Heart right ventricle (tissue), 16 donors: ENCODE data around the gene LTF. TPM values are rescaled to one million over a fixed set of nuclear protein-coding genes. Genes with fewer than 3 reads are reported as not detected.

ENCODE experiments used
- ATAC-seq, 8 donors: fragments of 200-7000 bp; cut with Tn5 transposase; one replicate each; pipeline ENCODE4 v1.9.1; 2020; ENCODE audit warnings: mild to moderate bottlenecking in 8 of 8, moderate library complexity in 8 of 8, moderate number of reproducible peaks in 1 of 8
- DNase-seq, 2 donors: peaks; one replicate each; pipeline ENCODE4 v3.0.0-alpha.2; 2020
- H3K27ac ChIP-seq, 10 donors: fragments of 200-600 bp; sonication (generic) in 2 of 10; one replicate each; pipeline versions ENCODE4 v1.5.0 to v1.8.0; 2020 to 2022; ENCODE audit warnings: mild to moderate bottlenecking in 3 of 10
- H3K27me3 ChIP-seq, 7 donors: fragments of 200-600 bp; one replicate each; pipeline ENCODE4 v1.8.0; 2021 to 2022; ENCODE audit warnings: mild to moderate bottlenecking in 2 of 7
- H3K36me3 ChIP-seq, 9 donors: fragments of 200-600 bp; sonication (generic) in 1 of 9; one replicate each; pipeline versions ENCODE4 v1.5.0 to v1.8.0; 2020 to 2022; ENCODE audit warnings: mild to moderate bottlenecking in 2 of 9
- H3K4me1 ChIP-seq, 9 donors: fragments of 200-600 bp; sonication (generic) in 1 of 9; one replicate each; pipeline versions ENCODE4 v1.5.0 to v1.8.0; 2020 to 2022; ENCODE audit warnings: mild to moderate bottlenecking in 4 of 9
- H3K4me3 ChIP-seq, 10 donors: fragments of 200-600 bp; sonication (generic) in 2 of 10; one replicate each; pipeline versions ENCODE4 v1.5.0 to v1.8.0; 2020 to 2022; ENCODE audit warnings: mild to moderate bottlenecking in 7 of 10, moderate library complexity in 2 of 10
- H3K9me3 ChIP-seq, 11 donors: fragments of 200-600 bp in 10 of 11; sonication (generic) in 2 of 11; one replicate each; pipeline versions ENCODE4 v1.5.0 to v1.8.0; 2013 to 2022; ENCODE audit warnings: mild to moderate bottlenecking in 2 of 11, control low read depth in 1 of 11, moderate library complexity in 1 of 11
- CTCF ChIP-seq, 9 donors: fragments of 200-600 bp; sonication (generic) in 2 of 9; IDR thresholded peaks; one replicate each; pipeline versions ENCODE4 v1.5.0 to v1.8.0; 2021 to 2022; ENCODE audit warnings: antibody characterized with exemption in 9 of 9, mild to moderate bottlenecking in 5 of 9, moderate library complexity in 1 of 9
- WGBS, 2 donors: extraction: QIAGEN DNeasy Blood & Tissue Kit; methylation state at CpG; one replicate each; pipeline ENCODE4 v1.1.7; 2013; ENCODE audit warnings: inconsistent platforms in 1 of 2; 5-methylcytosine and 5-hydroxymethylcytosine counted together
- intact Hi-C, 10 donors: fragments of 100-400 bp; cut with DNase I; formaldehyde crosslinking; loops; one replicate each; pipeline versions ENCODE4 v1.11.1 to v1.14.2; 2022
- polyA plus RNA-seq, 2 donors: library from polyadenylated mRNA; stranded (reverse); fragments of 200-250 nt; gene quantifications; one replicate each; pipeline ENCODE4 v1.2.3, GENCODE V29; 2013
- total RNA-seq, 10 donors: library from RNA; stranded (reverse); fragmentation: NEBNext Ultra II Directional in 3 of 10; extraction: Animal tissue kit (Norgen Biotek cat#: 25700) in 3 of 10; gene quantifications; one replicate each; pipeline versions ENCODE4 v1.2.1 to v1.2.4, GENCODE V29; 2021 to 2023
- donor health status: Arrhythmogenic right ventricular cardiomyopathy.
- donor health status: ischemic (EF 13 %, LVEDD 7.1; RV severe dilation, severe dysfunction).
- donor health status: healthy with polysubstance abuse.
- donor health status: DM: no; HTN: yes; CAD: no.
- donor health status: DM: no; HTN: no; CAD: no.
- donor health status: ischemic (EF 25% LVEDD 6.9; RV normal size, moderate dysfunction).
- donor health status: ischemic (EF 25% LVEDD 5.7; RV mildly dilated, moderate dysfunction).
- donor health status: healthy.
- donor health status: DM: yes; HTN: yes; CAD: no.
- donor health status: Ischemic cardiomyopathy.
- donor health status: ischemic (EF 35%, LVEDD 5.7; RV mildly dilated, moderate dysfunction).
- donor health status: nonischemic (EF 11% LVEDD 7.7; RV severe dilation, severe dysfunction).
- donor health status: DM: yes; HTN: yes; CAD: no.
- donor health status: PGD.
- donor health status: ischemic (EF 29% LVEDD 5.4; RV normal size, mild dysfunction).
- donor health status: nonischemic (EF 23%, LVEDD 6.1; RV moderate dilation, normal function).

The LTF gene
- total and polyA plus RNA-seq, 12 donors: 1.7 to 7.7 (median 2.9) TPM

- no peak for DNase-seq
- Histone ChIP-seq H3K27me3 (peaks cover 0 to 8% (median 0%) of the 10 kb centered on the region in 7 donors), H3K4me1 (peaks cover 0 to 8% (median 3%) of the 10 kb centered on the region in 9 donors), H3K27ac (no peak overlapping the region), H3K4me3 (no peak overlapping the region), H3K9me3 (no peaks in the 10 kb centered on the region), H3K36me3 (peaks cover 0 to 72% (median 0%) of the 10 kb centered on the region in 9 donors)
- no peak for ATAC-seq
- intact Hi-C loops: loop anchor here in 1 of 10 donors (10.0 kb wide), 1 partner anchor 174 kb away; no protein-coding TSS in a partner anchor
- TF ChIP-seq CTCF (IDR thresholded peaks at IDR 0.05): no peak
- WGBS, 2 donors: 92 to 96% methylated on average over 17 of the region's 17 CpGs
Observed at GRCh38 chr3:46448721-46449120, 16.0 kb downstream of the LTF start.

GRCh38 chr3:46447228-46447985 is 17.3 kb downstream of the LTF start:
- WGBS, 2 donors: 42 to 50% methylated on average over 5 of the region's 5 CpGs
- peak in 7 of 8 donors; percentile 32 to 67 (median 52) for ATAC-seq
- intact Hi-C loops: loop anchor here in 1 of 10 donors (10.0 kb wide), 1 partner anchor 173 kb away; no protein-coding TSS in a partner anchor
- H3K27ac ChIP-seq: no peak overlapping the region
- H3K4me3 ChIP-seq: no peak overlapping the region
- no peak for DNase-seq
- H3K27me3 ChIP-seq: peaks cover 0 to 4% (median 0%) of the 10 kb centered on the region in 7 donors
- no peak for TF ChIP-seq CTCF (IDR thresholded peaks at IDR 0.05)
- H3K4me1 ChIP-seq: peaks cover 0 to 8% (median 3%) of the 10 kb centered on the region in 9 donors
- no peaks in the 10 kb centered on the region for H3K9me3 ChIP-seq
- H3K36me3 ChIP-seq: peaks cover 0 to 81% (median 0%) of the 10 kb centered on the region in 9 donors

- intact Hi-C loops: loop anchor here in 1 of 10 donors (5.0 to 10.0 kb wide), 2 partner anchors 168 to 356 kb away; no protein-coding TSS in a partner anchor
- Histone ChIP-seq H3K9me3 (no peaks in the 10 kb centered on the region), H3K36me3 (peaks cover 0 to 92% (median 4%) of the 10 kb centered on the region in 9 donors), H3K27ac (no peak overlapping the region), H3K27me3 (no peaks in the 10 kb centered on the region), H3K4me1 (peaks cover 0 to 6% (median 0%) of the 10 kb centered on the region in 9 donors), H3K4me3 (no peak overlapping the region)
- peak in 4 of 9 donors; percentile 45 to 65 (median 58) for TF ChIP-seq CTCF (IDR thresholded peaks at IDR 0.05)
- WGBS, 2 donors: 65 to 72% methylated on average over 16 of the region's 16 CpGs
- ATAC-seq: peak in 3 of 8 donors; percentile 31 to 47 (median 38)
- peak in 1 of 2 donors; percentile 24 for DNase-seq
Observed at GRCh38 chr3:46442576-46443530, 21.9 kb downstream of the LTF start.
